Endodermal cell (in vitro differentiated cells): ENCODE results near the gene PGGHG. TPM values are rescaled to one million over a fixed set of nuclear protein-coding genes. Genes with fewer than 3 reads are reported as not detected.
A peak's percentile ranks its signal among the peaks of the same experiment; 100 is the strongest.

Source experiments
- DNase-seq: peaks from one replicate; pipeline ENCODE4 v3.0.0-alpha.2; 2017
- H3K27ac ChIP-seq: 2 replicates; pipeline ENCODE4 v1.5.1; 2013; ENCODE audit warnings: mild to moderate bottlenecking, low read depth, low read length, moderate library complexity
- H3K27me3 ChIP-seq: 2 replicates; pipeline ENCODE4 v1.6.1; 2013; ENCODE audit warnings: mild to moderate bottlenecking, low read length, moderate library complexity; ENCODE audit not compliant: insufficient read depth, control insufficient read depth, poor library complexity, severe bottlenecking
- H3K36me3 ChIP-seq: 2 replicates; pipeline ENCODE4 v1.7.0; 2013; ENCODE audit warnings: mild to moderate bottlenecking, low read length, moderate library complexity; ENCODE audit not compliant: control insufficient read depth, insufficient read depth
- H3K4me1 ChIP-seq: one replicate; pipeline ENCODE4 v1.7.0; 2013; ENCODE audit warnings: low read length; ENCODE audit not compliant: control insufficient read depth, insufficient read depth
- H3K4me3 ChIP-seq: 2 replicates; pipeline ENCODE4 v1.5.1; 2013; ENCODE audit warnings: mild to moderate bottlenecking, low read length, moderate library complexity
- H3K9ac ChIP-seq: 2 replicates; pipeline ENCODE4 v1.6.1; 2013; ENCODE audit warnings: mild to moderate bottlenecking, low read length, moderate library complexity; ENCODE audit not compliant: poor library complexity, severe bottlenecking; ENCODE audit errors: extremely low read depth
- H3K9me3 ChIP-seq: 2 replicates; pipeline ENCODE4 v1.6.1; 2013; ENCODE audit warnings: mild to moderate bottlenecking, low read length, moderate library complexity; ENCODE audit not compliant: control insufficient read depth
- H3K27ac Mint-ChIP-seq: 2 replicates; pipeline ENCODE4 v1.8.0; 2020; ENCODE audit warnings: mixed read lengths
- H3K27me3 Mint-ChIP-seq: 2 replicates; pipeline ENCODE4 v1.8.0; 2021; ENCODE audit warnings: mild to moderate bottlenecking, mixed read lengths; ENCODE audit not compliant: insufficient read depth
- H3K36me3 Mint-ChIP-seq: 2 replicates; pipeline ENCODE4 v1.8.0; 2020; ENCODE audit warnings: low read depth, mixed read lengths
- H3K4me1 Mint-ChIP-seq: 2 replicates; pipeline ENCODE4 v1.8.0; 2020; ENCODE audit warnings: mixed read lengths
- H3K4me3 Mint-ChIP-seq: 2 replicates; pipeline ENCODE4 v1.8.0; 2020; ENCODE audit warnings: mild to moderate bottlenecking, moderate library complexity, mixed read lengths
- H3K9me3 Mint-ChIP-seq: 2 replicates; pipeline ENCODE4 v1.8.0; 2020; ENCODE audit warnings: mild to moderate bottlenecking, mixed read lengths
- CTCF ChIP-seq: fragments of 200-600 bp; sonication (generic); conservative IDR thresholded peaks from 2 replicates; pipeline ENCODE4 v1.5.0; 2021; ENCODE audit warnings: antibody characterized with exemption, mild to moderate bottlenecking
- WGBS, 2 experiments: methylation state at CpG; one replicate each; pipeline versions ENCODE4 v1.1.5 to v1.1.7; 2013; ENCODE audit warnings: missing lambda C conversion rate in 2 of 2, mixed read lengths in 1 of 2; ENCODE audit not compliant: insufficient coverage in 1 of 2, insufficient read length in 1 of 2; 5-methylcytosine and 5-hydroxymethylcytosine counted together
- total RNA-seq, 2 donors: library from RNA; stranded (reverse); fragmentation: NEBNext Ultra II Directional in 1 of 2; extraction: Animal tissue kit (Norgen Biotek cat#: 25700) in 1 of 2; gene quantifications; 2 replicates in 1 of 2; 3 replicates in 1 of 2; pipeline ENCODE4 v1.2.1, GENCODE V29; 2021

PGGHG gene
- total RNA-seq, 2 donors from 2014 or later: 129 to 186 TPM

GRCh38 chr11:282630-283360 is 6.1 kb upstream of the PGGHG start:
- no peak overlapping the region for H3K9ac ChIP-seq
- peaks cover 56% of the 10 kb centered on the region for H3K27me3 ChIP-seq
- peak; percentile 40 for DNase-seq
- no peaks in the 10 kb centered on the region for H3K4me1 ChIP-seq
- no peaks in the 10 kb centered on the region for H3K36me3 Mint-ChIP-seq
- 89 to 91% methylated on average over 8 to 10 of the region's 13 CpGs for WGBS, 2 experiments
- no peaks in the 10 kb centered on the region for H3K9me3 ChIP-seq
- no peaks in the 10 kb centered on the region for H3K36me3 ChIP-seq
- no peak overlapping the region for H3K27ac ChIP-seq
- no peak for TF ChIP-seq CTCF
- H3K9me3 Mint-ChIP-seq: no peaks in the 10 kb centered on the region
- H3K4me1 Mint-ChIP-seq: peaks cover 3% of the 10 kb centered on the region
- H3K4me3 ChIP-seq: no peak overlapping the region
- no peak overlapping the region for H3K27ac Mint-ChIP-seq
- no peak overlapping the region for H3K4me3 Mint-ChIP-seq
- H3K27me3 Mint-ChIP-seq: peaks cover 65% of the 10 kb centered on the region

GRCh38 chr11:283405-284104 is 5.4 kb upstream of the PGGHG start:
- Histone ChIP-seq H3K27ac (no peak overlapping the region), H3K4me1 (no peaks in the 10 kb centered on the region), H3K9me3 (no peaks in the 10 kb centered on the region), H3K27me3 (peaks cover 59% of the 10 kb centered on the region), H3K4me3 (no peak overlapping the region), H3K9ac (no peak overlapping the region), H3K36me3 (no peaks in the 10 kb centered on the region)
- DNase-seq: no peak
- WGBS, 2 experiments: 87 to 100% methylated on average over 8 to 23 of the region's 23 CpGs
- no peak for TF ChIP-seq CTCF
- Mint-ChIP-seq H3K9me3 (no peaks in the 10 kb centered on the region), H3K36me3 (no peaks in the 10 kb centered on the region), H3K4me1 (peaks cover 3% of the 10 kb centered on the region), H3K4me3 (no peak overlapping the region), H3K27me3 (peaks cover 62% of the 10 kb centered on the region), H3K27ac (no peak overlapping the region)

GRCh38 chr11:284105-285020 is 4.6 kb upstream of the PGGHG start:
- Histone ChIP-seq H3K36me3 (no peaks in the 10 kb centered on the region), H3K4me1 (no peaks in the 10 kb centered on the region), H3K9ac (no peak overlapping the region), H3K9me3 (no peaks in the 10 kb centered on the region), H3K4me3 (no peak overlapping the region), H3K27ac (no peak overlapping the region), H3K27me3 (peaks cover 53% of the 10 kb centered on the region)
- Mint-ChIP-seq H3K9me3 (no peaks in the 10 kb centered on the region), H3K27ac (no peak overlapping the region), H3K4me3 (no peak overlapping the region), H3K4me1 (peaks cover 3% of the 10 kb centered on the region), H3K27me3 (peaks cover 57% of the 10 kb centered on the region), H3K36me3 (no peaks in the 10 kb centered on the region)
- no peak for TF ChIP-seq CTCF
- WGBS, 2 experiments: 89 to 90% methylated on average over 19 to 24 of the region's 24 CpGs
- peak; percentile 48 for DNase-seq
